SH-SY5Y (cell line): ENCODE measurements around the gene C11orf86.

Source experiments
- GATA2 ChIP-seq: IDR thresholded peaks from 2 replicates; pipeline ENCODE4 v1.6.1; 2011; ENCODE audit warnings: mild to moderate bottlenecking, low read depth, low read length
- GATA3 ChIP-seq: IDR thresholded peaks from 2 replicates; pipeline ENCODE4 v1.6.1; 2011; ENCODE audit warnings: low read depth, mild to moderate bottlenecking, low read length, moderate library complexity

GRCh38 chr11:67014343-67014742, 39.2 kb downstream of the C11orf86 start:
- TF ChIP-seq GATA3 (no peak), GATA2 (no peak)
